IPS DF 6.9 (cell line): ENCODE data around the gene FRG2C.
A peak's percentile ranks its signal among the peaks of the same experiment; 100 is the strongest.
"Not testable (repeated sequence)": the region's sequence is repeated elsewhere in the genome, so short reads cannot be mapped to it uniquely, and the experiment has no call there.

Experiments used
- DNase-seq: peaks from one replicate; pipeline ENCODE4 v3.0.0-alpha.2; 2013; ENCODE audit warnings: low read depth, low spot score
- H3K27ac ChIP-seq: one replicate; pipeline ENCODE4 v1.5.1; 2013; ENCODE audit warnings: low read length, control low read depth
- H3K27me3 ChIP-seq: 2 replicates; pipeline ENCODE4 v1.6.1; 2013; ENCODE audit warnings: mild to moderate bottlenecking, low read length; ENCODE audit not compliant: control insufficient read depth, insufficient read depth
- H3K36me3 ChIP-seq: 2 replicates; pipeline ENCODE4 v1.6.1; 2013; ENCODE audit warnings: low read length; ENCODE audit not compliant: control insufficient read depth, insufficient read depth
- H3K4me1 ChIP-seq: 2 replicates; pipeline ENCODE4 v1.6.1; 2013; ENCODE audit warnings: low read length; ENCODE audit not compliant: control insufficient read depth, insufficient read depth
- H3K4me3 ChIP-seq: 2 replicates; pipeline ENCODE4 v1.5.1; 2013; ENCODE audit warnings: mild to moderate bottlenecking, low read length
- H3K9me3 ChIP-seq: 2 replicates; pipeline ENCODE4 v1.6.1; 2013; ENCODE audit warnings: low read length, inconsistent platforms; ENCODE audit not compliant: control insufficient read depth, insufficient read depth
- WGBS: extraction: QIAGEN DNeasy Blood & Tissue Kit; methylation state at CpG from one replicate; pipeline ENCODE4 v1.1.7; 2013; ENCODE audit warnings: mixed read lengths, missing lambda C conversion rate; ENCODE audit not compliant: insufficient read length, insufficient coverage; 5-methylcytosine and 5-hydroxymethylcytosine counted together

FRG2C gene

DNA sequence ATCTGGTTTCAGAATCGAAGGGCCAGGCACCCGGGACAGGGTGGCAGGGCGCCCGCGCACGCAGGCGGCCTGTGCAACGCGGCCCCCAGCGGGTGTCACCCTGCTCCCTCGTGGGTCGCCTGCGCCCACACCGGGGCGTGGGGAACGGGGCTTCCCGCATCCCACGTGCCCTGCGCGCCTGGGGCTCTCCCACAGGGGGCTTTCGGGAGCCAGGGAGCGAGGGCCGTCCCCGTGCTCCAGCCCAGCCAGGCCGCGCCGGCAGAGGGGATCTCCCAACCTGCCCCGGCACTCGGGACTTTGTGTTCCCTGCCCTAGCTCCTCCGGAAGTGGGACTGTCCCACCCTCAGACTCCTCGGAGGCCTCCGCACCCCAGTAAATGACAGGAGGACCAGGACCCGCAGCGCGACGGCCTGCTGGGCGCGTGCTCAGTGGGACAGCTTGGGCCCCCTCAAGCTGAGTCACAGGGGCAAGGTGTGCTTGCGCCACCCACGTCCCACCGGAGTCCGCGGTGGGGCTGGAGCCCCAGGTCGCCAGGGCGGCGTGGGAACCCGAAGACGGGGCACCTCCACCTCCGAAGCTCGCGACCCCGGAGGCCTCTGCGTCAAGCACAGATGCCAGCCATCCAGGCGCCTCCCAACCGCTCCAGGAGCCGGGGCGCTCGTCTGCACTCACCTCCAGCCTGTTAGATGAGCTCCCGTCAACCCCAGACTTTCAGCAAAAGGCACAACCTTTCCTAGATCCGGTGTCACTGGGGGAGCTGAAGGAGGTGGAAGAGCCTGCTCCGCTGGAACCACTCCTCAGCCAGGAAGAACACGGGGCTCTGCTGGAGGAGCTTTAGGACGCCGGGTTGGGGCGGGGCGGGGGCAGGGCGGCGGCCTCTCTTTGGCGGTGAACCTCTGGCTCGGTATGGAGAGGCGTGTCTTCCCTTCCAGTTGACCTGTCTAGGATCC, 5.5 kb downstream of the FRG2C start:
- H3K4me3 ChIP-seq, result peak overlapping the region; percentile 16; the same call in 1 of the 2 replicates
- DNase-seq, result not testable (repeated sequence)

DNA sequence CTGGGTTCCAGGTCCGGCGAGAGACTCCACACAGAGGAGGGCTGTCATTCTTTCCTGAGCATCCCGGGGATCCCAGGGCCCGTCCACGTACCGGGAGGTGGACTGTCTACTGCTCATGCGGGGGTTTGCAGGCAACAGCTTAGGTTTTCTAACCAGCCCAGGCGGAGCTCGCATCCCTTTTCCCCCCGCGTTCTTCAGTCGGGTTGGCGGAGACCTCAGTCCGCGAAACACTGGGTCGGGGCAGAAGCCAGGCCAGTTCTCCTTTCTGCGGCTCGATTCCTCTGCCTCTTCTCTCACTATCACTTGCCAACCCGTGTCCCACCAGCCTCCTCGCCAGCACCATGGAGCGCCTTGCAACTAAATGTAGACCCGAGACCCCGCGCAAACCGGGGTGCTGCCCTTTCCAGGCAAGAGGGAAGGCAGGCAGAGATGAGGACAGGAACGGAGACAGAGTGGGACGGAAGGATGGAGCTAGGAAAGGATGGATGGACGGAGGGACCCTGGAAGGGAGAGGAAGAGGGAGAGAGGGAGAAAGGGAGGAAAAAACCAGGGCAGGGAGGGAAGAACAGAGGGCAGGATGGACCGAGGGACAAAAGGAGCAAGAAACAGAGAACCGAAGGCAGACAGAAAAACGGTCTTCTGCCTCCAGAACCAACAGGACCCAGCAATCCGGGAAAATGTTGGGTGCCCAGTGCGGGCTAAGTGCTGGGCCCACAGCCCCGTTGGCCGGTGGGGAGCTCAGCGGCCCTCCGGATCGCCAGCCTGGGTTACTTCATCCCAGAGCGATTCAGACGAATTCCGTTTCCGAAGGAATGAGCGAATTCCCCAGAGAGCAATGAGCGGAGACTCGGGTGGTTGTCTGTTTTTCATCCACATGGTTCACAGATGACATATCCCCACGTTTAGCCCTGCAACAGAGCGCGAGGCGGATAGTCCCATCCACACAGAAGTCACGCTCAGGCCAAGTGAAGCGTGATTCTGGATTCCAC, 6.5 kb downstream of the FRG2C start:
- not testable (repeated sequence) for H3K36me3 ChIP-seq, DNase-seq, H3K9me3 ChIP-seq, H3K4me1 ChIP-seq, H3K27ac ChIP-seq
- peaks cover 42% of the 10 kb centered on the region for H3K27me3 ChIP-seq
- no CpG with 5 or more reads among the region's 51 CpGs for WGBS
- peak overlapping the region; percentile 16; the same call in 1 of the 2 replicates for H3K4me3 ChIP-seq

More for the DNA sequence above, 5.5 kb downstream of the FRG2C start:
- not testable (repeated sequence) for H3K36me3 ChIP-seq, H3K27ac ChIP-seq, H3K9me3 ChIP-seq, H3K4me1 ChIP-seq
- no CpG with 5 or more reads among the region's 71 CpGs for WGBS
- peaks cover 42% of the 10 kb centered on the region for H3K27me3 ChIP-seq

DNA sequence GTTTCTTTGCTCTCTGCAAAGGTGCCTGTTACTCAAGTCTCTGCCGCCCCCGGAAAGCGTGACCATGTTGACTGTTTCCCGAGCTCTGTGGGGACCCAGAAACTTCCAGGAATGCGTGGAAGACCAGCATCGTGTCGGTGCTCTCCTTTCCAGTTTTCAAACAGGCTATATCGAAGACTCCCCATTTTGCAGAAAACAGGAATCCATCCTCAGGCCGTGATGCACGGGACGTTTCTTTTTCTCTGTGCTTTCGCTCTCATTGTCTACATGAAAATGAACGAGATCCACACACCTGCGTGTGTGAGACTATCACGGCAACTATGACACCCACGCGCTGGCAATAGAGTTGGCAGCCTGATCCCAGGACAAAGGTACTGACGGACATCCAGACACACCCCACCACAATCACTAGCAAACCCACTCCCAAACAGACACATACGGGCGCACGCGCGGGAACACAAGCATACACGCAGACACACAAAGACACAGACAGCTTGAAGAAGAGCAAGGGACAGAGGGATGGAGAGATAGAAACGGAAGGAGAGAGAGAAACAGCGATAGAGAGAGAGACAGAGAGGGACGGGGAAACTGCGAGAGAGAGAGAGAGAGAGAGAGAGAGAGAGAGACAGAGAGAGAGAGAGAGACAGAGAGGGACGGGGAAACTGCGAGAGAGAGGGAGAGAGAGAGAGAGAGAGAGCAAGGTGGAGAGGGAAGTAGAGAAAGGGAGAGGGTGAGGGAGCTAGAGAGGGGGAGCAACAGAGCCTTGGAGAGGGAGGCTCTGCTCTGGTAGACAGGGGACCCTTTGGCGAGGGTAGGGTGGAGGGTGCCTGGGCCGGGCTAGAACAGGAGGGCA, 7.4 kb downstream of the FRG2C start:
- H3K36me3 ChIP-seq, DNase-seq, H3K27ac ChIP-seq, H3K9me3 ChIP-seq, H3K4me1 ChIP-seq: not testable (repeated sequence)
- peaks cover 39% of the 10 kb centered on the region for H3K27me3 ChIP-seq
- peak overlapping the region; percentile 80; the same call in 1 of the 2 replicates for H3K4me3 ChIP-seq
- WGBS, result no CpG with 5 or more reads among the region's 32 CpGs

DNA sequence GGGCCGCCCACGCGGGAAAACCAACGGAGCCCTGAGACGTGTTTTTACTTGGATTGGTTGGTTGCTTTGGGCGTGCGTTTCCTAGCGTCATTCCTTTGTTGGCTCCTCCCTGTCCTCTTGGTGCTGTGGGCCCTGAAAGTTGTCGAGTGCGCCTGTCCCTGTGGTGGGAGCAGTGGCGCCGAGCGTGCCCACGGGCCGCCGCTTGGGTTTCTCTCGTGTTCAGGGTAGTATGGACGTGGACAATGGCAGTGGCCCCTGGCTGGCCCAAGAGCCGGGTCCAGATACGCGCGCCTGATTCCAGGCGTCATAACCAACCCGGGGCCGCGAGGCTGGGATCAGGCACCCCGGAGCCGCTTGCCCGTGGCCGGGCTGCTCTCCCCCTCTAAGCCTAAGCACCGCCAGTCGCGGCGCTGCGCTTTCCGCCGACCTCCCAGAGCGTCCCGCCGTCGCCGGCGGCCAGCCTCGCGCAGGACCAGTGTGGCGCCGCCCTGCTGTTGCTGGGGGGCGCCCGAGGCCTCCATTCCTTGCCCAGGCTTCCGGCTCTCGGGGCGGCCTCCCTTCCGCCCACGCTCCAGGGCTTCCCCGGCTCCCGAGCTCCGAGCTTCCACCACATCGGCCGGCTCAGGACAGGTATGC, 8.1 kb downstream of the FRG2C start:
- not testable (repeated sequence) for H3K27ac ChIP-seq, H3K4me1 ChIP-seq, H3K36me3 ChIP-seq, DNase-seq, H3K9me3 ChIP-seq
- peaks cover 36% of the 10 kb centered on the region for H3K27me3 ChIP-seq
- WGBS, result no CpG with 5 or more reads among the region's 59 CpGs
- H3K4me3 ChIP-seq, result peak overlapping the region; percentile 80; the same call in 1 of the 2 replicates

DNA sequence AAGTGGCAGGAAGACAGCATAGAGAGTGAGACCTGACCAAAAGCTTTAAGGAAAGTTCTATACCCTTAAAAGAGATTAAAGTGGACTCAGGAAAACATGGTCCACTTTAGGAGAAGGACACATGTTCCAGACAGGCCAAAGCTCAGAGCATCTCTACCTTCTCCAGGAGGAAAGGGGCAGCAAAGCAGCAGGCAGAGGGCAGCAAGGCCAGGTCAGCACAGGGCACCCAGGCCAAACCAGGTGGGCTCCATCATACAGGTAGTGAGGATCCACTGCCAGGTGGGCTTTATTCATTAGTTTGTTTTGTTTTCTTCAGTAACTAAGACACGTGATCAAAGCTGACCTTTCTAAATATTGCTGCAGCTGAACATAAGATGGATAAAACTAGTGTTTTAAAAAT, 19.8 kb downstream of the FRG2C start:
- H3K36me3 ChIP-seq, H3K4me1 ChIP-seq, H3K27ac ChIP-seq, H3K9me3 ChIP-seq, H3K4me3 ChIP-seq, H3K27me3 ChIP-seq, DNase-seq: not testable (repeated sequence)
- no CpG with 5 or more reads among the region's 1 CpG for WGBS

DNA sequence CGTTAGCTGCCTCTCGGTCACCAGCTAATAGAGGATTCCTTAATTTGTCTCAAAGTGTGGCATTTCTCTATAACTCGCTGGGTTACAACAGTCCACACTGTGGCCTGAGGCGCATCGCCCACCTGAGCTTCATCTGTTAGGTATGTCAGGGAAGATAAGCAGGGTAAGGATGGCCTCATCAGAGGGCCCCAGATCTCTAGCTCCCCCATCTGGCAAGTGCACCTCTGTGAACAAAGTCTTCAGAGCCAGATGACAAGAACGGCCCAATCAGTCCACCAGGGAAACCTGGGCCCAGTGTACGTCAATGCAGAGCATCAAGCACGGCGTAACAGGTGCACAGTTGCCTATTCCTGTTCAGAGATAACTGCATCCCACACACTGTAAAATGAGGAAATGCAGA, 23.2 kb downstream of the FRG2C start:
- WGBS, result no CpG with 5 or more reads among the region's 9 CpGs

DNA sequence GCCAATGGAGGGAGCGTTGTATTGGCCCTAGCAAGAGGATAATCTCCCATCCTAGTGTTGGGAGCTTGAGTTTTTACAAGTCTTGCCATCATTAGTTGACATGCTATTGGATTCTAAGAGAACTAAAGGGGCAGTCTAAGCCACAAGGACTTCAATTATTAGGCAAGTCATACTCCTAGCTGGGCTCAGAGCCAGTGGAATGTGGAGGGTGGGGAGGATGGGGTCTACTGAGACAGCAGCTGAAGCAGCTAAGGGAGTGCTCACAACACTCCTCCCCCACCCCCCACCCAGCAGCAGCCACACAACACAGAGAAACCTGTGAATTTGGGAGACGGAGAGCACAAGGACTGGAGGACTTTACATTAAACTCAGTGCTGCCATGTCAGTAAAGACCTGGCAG, 27.9 kb downstream of the FRG2C start:
- H3K9me3 ChIP-seq, result no peaks in the 10 kb centered on the region

More for the DNA sequence above, 23.2 kb downstream of the FRG2C start:
- no peak overlapping the region for H3K27ac ChIP-seq
- H3K36me3 ChIP-seq, result no peaks in the 10 kb centered on the region
- H3K27me3 ChIP-seq, result no peaks in the 10 kb centered on the region
- no peak overlapping the region for H3K4me3 ChIP-seq
- no peak for DNase-seq
- H3K9me3 ChIP-seq, result no peaks in the 10 kb centered on the region
- no peaks in the 10 kb centered on the region for H3K4me1 ChIP-seq

More for the DNA sequence above, 27.9 kb downstream of the FRG2C start:
- Histone ChIP-seq H3K4me3 (no peak overlapping the region), H3K36me3 (no peaks in the 10 kb centered on the region), H3K27me3 (no peaks in the 10 kb centered on the region), H3K4me1 (no peaks in the 10 kb centered on the region), H3K27ac (no peak overlapping the region)
- WGBS, result no CpG with 5 or more reads among the region's 2 CpGs
- no peak for DNase-seq
